GM12801 (cell line): ENCODE results near the gene XYLT1.

ENCODE experiments used
- CTCF ChIP-seq: IDR thresholded peaks from one replicate; pipeline ENCODE4 v1.5.1; 2011; ENCODE audit warnings: control low read depth; ENCODE audit not compliant: insufficient read length; ENCODE audit errors: extremely low read depth

XYLT1 gene

GRCh38 chr16:17286443-17286842 lies 184.3 kb downstream of the XYLT1 start:
- no peak for TF ChIP-seq CTCF

GRCh38 chr16:17283016-17283415 lies 187.7 kb downstream of the XYLT1 start:
- no peak for TF ChIP-seq CTCF

- no peak for TF ChIP-seq CTCF
These were observed 188.5 kb downstream of the XYLT1 start for GRCh38 chr16:17282247-17282646.

- no peak for TF ChIP-seq CTCF
These were observed 189.7 kb downstream of the XYLT1 start for GRCh38 chr16:17281052-17281451.

GRCh38 chr16:17278988-17279387 lies 191.8 kb downstream of the XYLT1 start:
- no peak for TF ChIP-seq CTCF

- no peak for TF ChIP-seq CTCF
These were observed 192.8 kb downstream of the XYLT1 start for GRCh38 chr16:17277981-17278381.

GRCh38 chr16:17276610-17277009 lies 194.2 kb downstream of the XYLT1 start:
- no peak for TF ChIP-seq CTCF

- TF ChIP-seq CTCF, result no peak
These were observed 194.7 kb downstream of the XYLT1 start for GRCh38 chr16:17276010-17276530.
